RWPE1 (cell line): ENCODE results near the gene IFT74.
"Not testable (repeated sequence)": the region's sequence is repeated elsewhere in the genome, so short reads cannot be mapped to it uniquely, and the experiment has no call there.

Source experiments
- CTCF ChIA-PET: fragments of 350-600 bp; sonication (Branson Sonifier 250); formaldehyde crosslinking; extraction: SDS; loops from one replicate; lab custom pipeline; 2021; lab: Yijun Ruan, JAX
- POLR2A ChIA-PET: fragments of 400-600 bp; formaldehyde crosslinking; extraction: SDS; loops from one replicate; lab custom pipeline; 2020; ENCODE audit warnings: antibody characterized with exemption; ENCODE audit not compliant: low non-redundant PET; lab: Yijun Ruan, JAX
- DNase-seq: peaks from one replicate; pipeline ENCODE4 v3.0.0; 2012; ENCODE audit warnings: low spot score
- H3K27ac ChIP-seq: fragments of 450-650 bp; 2 replicates; pipeline ENCODE4 v1.5.1; 2017
- CTCF ChIP-seq: fragments of 450-650 bp; conservative IDR thresholded peaks from 2 replicates; pipeline ENCODE4 v1.5.1; 2017; ENCODE audit warnings: low read depth, mild to moderate bottlenecking

The IFT74 gene

GRCh38 chr9:27090711-27091110 lies 134.5 kb downstream of the IFT74 start:
- no peak for TF ChIP-seq CTCF
- ChIA-PET CTCF (interaction anchor here (0.7 kb wide), 1 partner anchor 125 kb away, joined by 5 read pairs; no protein-coding TSS in a partner anchor), POLR2A (no interaction called here)
- DNase-seq: no peak
- no peak overlapping the region for H3K27ac ChIP-seq

GRCh38 chr9:27092496-27092895 lies 136.3 kb downstream of the IFT74 start:
- POLR2A ChIA-PET, CTCF ChIA-PET, H3K27ac ChIP-seq, DNase-seq: not testable (repeated sequence)

- H3K27ac ChIP-seq, CTCF ChIA-PET, POLR2A ChIA-PET, DNase-seq: not testable (repeated sequence)
Observed at GRCh38 chr9:27093384-27094067, 137.3 kb downstream of the IFT74 start.

GRCh38 chr9:27094640-27095298 lies 138.6 kb downstream of the IFT74 start:
- POLR2A ChIA-PET: no interaction called here
- TF ChIP-seq CTCF: no peak
- no peak overlapping the region for H3K27ac ChIP-seq
- CTCF ChIA-PET: interaction anchor here (0.5 to 0.8 kb wide), 2 partner anchors 9 to 463 kb away, joined by 3 to 4 read pairs; no protein-coding TSS in a partner anchor
- DNase-seq: peak; percentile 46

GRCh38 chr9:27107241-27107640 lies 151.0 kb downstream of the IFT74 start:
- TF ChIP-seq CTCF: no peak

GRCh38 chr9:27108981-27109541 lies 152.8 kb downstream of the IFT74 start, which contains the start of gene TEK:
TSS of gene TEK (plus strand) at chr9:27109225. CDS start at chr9:27109591, 366 bp downstream.
- no peak within 1 kb of the TSS for H3K27ac ChIP-seq
- ChIA-PET CTCF (interaction anchor here (0.6 kb wide), 1 partner anchor 71 kb away, joined by 4 read pairs; no protein-coding TSS in a partner anchor), POLR2A (no interaction called here)
- no peak for DNase-seq
- TF ChIP-seq CTCF: no peak

More at GRCh38 chr9:27107241-27107640, 151.0 kb downstream of the IFT74 start:
- ChIA-PET CTCF (interaction anchor here (0.6 to 1.0 kb wide), 2 partner anchors 141 to 172 kb away, joined by 3 read pairs; no protein-coding TSS in a partner anchor), POLR2A (no interaction called here)
- no peak overlapping the region for H3K27ac ChIP-seq
- no peak for DNase-seq

GRCh38 chr9:27109621-27110020 lies 153.4 kb downstream of the IFT74 start:
- DNase-seq: no peak
- POLR2A ChIA-PET: no interaction called here
- CTCF ChIA-PET: interaction anchor here (0.6 kb wide), 1 partner anchor 71 kb away, joined by 4 read pairs; no protein-coding TSS in a partner anchor
- TF ChIP-seq CTCF: no peak
- H3K27ac ChIP-seq: no peak overlapping the region
